ENCODE results near the gene RAB11FIP4. TPM values are rescaled to one million over a fixed set of nuclear protein-coding genes. Genes with fewer than 3 reads are reported as not detected.

RAB11FIP4 gene
- total RNA-seq, 1 donor from 2014 or later: 10.2 TPM

GRCh38 chr17:31480067-31480466 lies 88.6 kb downstream of the RAB11FIP4 start:
- Histone ChIP-seq H3K79me2 (ENCODE audit: low read depth) (no peaks in the 10 kb centered on the region), H3F3A (ENCODE audit: low read depth) (no peaks in the 10 kb centered on the region), H3K4me2 (no peak overlapping the region), H3K4me3 (no peak overlapping the region), H3K27ac (no peak overlapping the region), H3K27me3 (no peaks in the 10 kb centered on the region), H2AFZ (replicated peaks) (no peak overlapping the region), H3K9me3 (ENCODE audit: low read depth) (no peaks in the 10 kb centered on the region), H3K36me3 (no peaks in the 10 kb centered on the region), H3K9ac (no peak overlapping the region), H4K20me1 (ENCODE audit: low read depth) (no peaks in the 10 kb centered on the region), H3K4me1 (no peaks in the 10 kb centered on the region)
- Mint-ChIP-seq H3K4me1 (peaks cover 2% of the 10 kb centered on the region), H3K9me3 (no peaks in the 10 kb centered on the region), H3K36me3 (no peaks in the 10 kb centered on the region), H3K4me3 (no peak overlapping the region), H3K27ac (no peak overlapping the region), H3K27me3 (ENCODE audit: insufficient read depth, low read depth) (peaks cover 10% of the 10 kb centered on the region)
- no peak for TF ChIP-seq EZH2 (IDR thresholded peaks at IDR 0.05)
- no peak for TF ChIP-seq CTCF (IDR thresholded peaks at IDR 0.05)
- no peak for TF ChIP-seq EZH2phosphoT487 (IDR thresholded peaks at IDR 0.05)
- DNase-seq (ENCODE audit: low spot score): no peak

GRCh38 chr17:31480904-31481782 lies 89.7 kb downstream of the RAB11FIP4 start:
- Histone ChIP-seq H4K20me1 (ENCODE audit: low read depth) (no peaks in the 10 kb centered on the region), H3F3A (ENCODE audit: low read depth) (no peaks in the 10 kb centered on the region), H3K27ac (no peak overlapping the region), H3K9me3 (ENCODE audit: low read depth) (no peaks in the 10 kb centered on the region), H3K9ac (no peak overlapping the region), H3K36me3 (no peaks in the 10 kb centered on the region), H3K27me3 (no peaks in the 10 kb centered on the region), H2AFZ (replicated peaks) (peak overlapping the region; percentile 34), H3K4me2 (no peak overlapping the region), H3K4me3 (no peak overlapping the region), H3K4me1 (no peaks in the 10 kb centered on the region), H3K79me2 (ENCODE audit: low read depth) (no peaks in the 10 kb centered on the region)
- DNase-seq (ENCODE audit: low spot score): no peak
- no peaks in the 10 kb centered on the region for H3K36me3 Mint-ChIP-seq
- no peaks in the 10 kb centered on the region for H3K9me3 Mint-ChIP-seq
- TF ChIP-seq CTCF (IDR thresholded peaks at IDR 0.05): no peak
- no peak for TF ChIP-seq EZH2 (IDR thresholded peaks at IDR 0.05)
- no peak for TF ChIP-seq EZH2phosphoT487 (IDR thresholded peaks at IDR 0.05)
- no peak overlapping the region for H3K4me3 Mint-ChIP-seq
- H3K27ac Mint-ChIP-seq: no peak overlapping the region
- H3K27me3 Mint-ChIP-seq (ENCODE audit: insufficient read depth, low read depth): peaks cover 10% of the 10 kb centered on the region
- H3K4me1 Mint-ChIP-seq: no peaks in the 10 kb centered on the region

- no peak for TF ChIP-seq EZH2 (IDR thresholded peaks at IDR 0.05)
- no peak for TF ChIP-seq CTCF (IDR thresholded peaks at IDR 0.05)
- no peak for TF ChIP-seq EZH2phosphoT487 (IDR thresholded peaks at IDR 0.05)
- H3K36me3 Mint-ChIP-seq: no peaks in the 10 kb centered on the region
- Histone ChIP-seq H3K27me3 (peaks cover 5% of the 10 kb centered on the region), H3K36me3 (no peaks in the 10 kb centered on the region), H4K20me1 (ENCODE audit: low read depth) (no peaks in the 10 kb centered on the region), H3K79me2 (ENCODE audit: low read depth) (no peaks in the 10 kb centered on the region), H3K4me3 (no peak overlapping the region), H3K4me2 (no peak overlapping the region), H3K9me3 (ENCODE audit: low read depth) (no peaks in the 10 kb centered on the region), H3F3A (ENCODE audit: low read depth) (peaks cover 3% of the 10 kb centered on the region), H3K9ac (no peak overlapping the region), H3K4me1 (no peaks in the 10 kb centered on the region), H3K27ac (no peak overlapping the region), H2AFZ (replicated peaks) (no peak overlapping the region)
- no peak overlapping the region for H3K4me3 Mint-ChIP-seq
- no peak overlapping the region for H3K27ac Mint-ChIP-seq
- DNase-seq (ENCODE audit: low spot score): no peak
- no peaks in the 10 kb centered on the region for H3K4me1 Mint-ChIP-seq
- H3K9me3 Mint-ChIP-seq: no peaks in the 10 kb centered on the region
- peaks cover 12% of the 10 kb centered on the region for H3K27me3 Mint-ChIP-seq (ENCODE audit: insufficient read depth, low read depth)
Measured at GRCh38 chr17:31481783-31482081, 90.3 kb downstream of the RAB11FIP4 start.

All from neural progenitor cell (in vitro differentiated cells).